HG03575 (cell line): Measurements from ENCODE around the gene SRR.

Experiments used
- ATAC-seq: cut with Tn5 transposase; IDR thresholded peaks from one replicate; pipeline ENCODE4 v1.9.1; 2021; ENCODE audit not compliant: unreplicated experiment, insufficient number of reproducible peaks, low FRiP score; ENCODE audit errors: extremely low read depth

The SRR gene

DNA sequence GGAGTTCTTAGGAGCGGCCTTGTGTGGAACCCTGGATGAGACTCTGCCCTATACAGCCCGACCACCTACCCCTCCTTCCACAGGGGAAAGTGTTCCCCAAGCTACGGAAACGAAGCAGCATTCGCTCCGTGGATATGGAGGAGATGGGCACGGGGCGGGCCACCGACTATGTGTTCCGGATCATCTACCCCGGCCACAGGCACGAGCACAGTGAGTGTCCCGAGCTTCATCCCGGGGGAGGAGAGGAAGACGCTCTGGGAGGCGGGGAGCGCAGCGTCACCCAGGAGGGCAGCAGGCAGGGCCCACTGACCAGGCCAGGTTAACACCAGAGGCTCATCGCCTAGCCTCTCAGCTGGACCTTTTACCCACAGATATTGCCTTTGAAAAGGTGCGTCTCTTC lies 61.4 kb downstream of the SRR start:
- no peak for ATAC-seq

- no peak for ATAC-seq
Observed at GRCh38 chr17:2366747-2367494, 63.2 kb downstream of the SRR start.

DNA sequence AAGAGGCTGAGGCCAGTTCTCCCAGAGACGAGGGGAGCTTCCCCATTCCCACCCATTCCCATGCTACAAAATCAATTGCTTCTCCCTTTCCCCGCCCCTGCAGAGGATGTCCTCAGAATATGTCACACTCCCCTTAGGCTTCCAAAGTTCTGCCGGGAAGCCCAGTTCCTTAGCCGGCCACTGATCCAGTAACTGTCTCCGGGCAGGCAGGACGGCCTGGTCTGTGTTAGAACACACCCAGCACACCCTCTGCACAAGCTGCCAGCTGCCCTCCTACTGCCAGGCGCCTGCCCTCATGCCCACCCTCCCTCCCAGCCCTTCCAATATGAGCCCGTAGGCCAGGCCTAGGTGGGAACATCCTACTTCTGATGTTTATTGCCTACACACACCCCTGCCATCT lies 64.6 kb downstream of the SRR start:
- no peak for ATAC-seq

DNA sequence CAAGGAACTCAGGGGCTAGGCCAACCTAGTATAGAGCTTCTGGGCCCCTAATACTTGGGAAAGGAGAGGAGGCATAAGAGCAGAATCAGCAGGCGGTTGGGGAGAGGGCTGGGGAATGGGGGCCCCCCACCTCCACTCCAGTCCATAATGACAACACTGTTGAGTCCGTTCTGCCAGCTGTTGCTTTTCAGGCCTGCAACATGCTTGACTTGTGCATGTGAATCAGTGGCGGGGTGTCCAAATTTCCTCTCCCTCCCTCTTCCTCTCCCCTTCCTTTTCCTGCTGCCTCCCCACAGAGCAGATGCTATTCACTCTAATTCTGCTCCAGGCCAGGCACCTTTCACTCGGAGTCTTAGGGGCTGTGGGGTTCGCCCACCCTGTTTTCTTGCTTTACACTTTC lies 65.3 kb downstream of the SRR start:
- no peak for ATAC-seq

DNA sequence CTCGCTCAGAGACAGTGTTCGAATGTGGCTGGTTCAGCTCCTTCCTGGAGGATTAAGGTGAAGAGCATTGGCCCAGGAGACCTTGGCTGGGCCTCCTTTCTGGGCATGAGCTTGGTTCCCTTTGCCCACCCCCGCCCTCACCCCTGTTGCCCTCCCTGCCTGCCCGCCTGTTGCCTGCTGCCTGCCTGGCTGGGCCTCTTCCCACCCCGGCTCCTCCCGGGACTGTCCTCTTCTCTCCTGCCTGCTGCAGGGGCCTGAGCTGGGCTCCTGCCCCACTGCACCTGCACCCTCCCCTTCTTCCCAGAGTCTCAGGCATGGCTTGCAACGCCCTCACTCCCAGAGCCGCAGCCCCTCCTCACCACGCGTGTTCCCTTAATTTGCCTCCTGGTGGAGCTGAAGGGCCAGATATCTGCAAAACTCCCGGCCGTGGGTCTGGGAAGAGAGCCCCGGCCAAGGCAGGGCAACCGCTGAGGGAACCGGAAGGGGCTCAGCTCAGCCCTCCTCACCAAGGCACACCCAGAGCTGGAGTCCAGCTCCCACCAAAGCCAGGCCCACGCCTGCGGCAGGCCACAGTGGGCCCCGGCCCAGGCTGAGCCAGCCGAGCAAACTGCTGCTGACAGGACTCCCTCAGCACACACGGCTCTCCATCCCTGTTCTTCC lies 65.9 kb downstream of the SRR start:
- no peak for ATAC-seq

- ATAC-seq, result no peak
Observed at GRCh38 chr17:2370211-2370589, 66.5 kb downstream of the SRR start.

DNA sequence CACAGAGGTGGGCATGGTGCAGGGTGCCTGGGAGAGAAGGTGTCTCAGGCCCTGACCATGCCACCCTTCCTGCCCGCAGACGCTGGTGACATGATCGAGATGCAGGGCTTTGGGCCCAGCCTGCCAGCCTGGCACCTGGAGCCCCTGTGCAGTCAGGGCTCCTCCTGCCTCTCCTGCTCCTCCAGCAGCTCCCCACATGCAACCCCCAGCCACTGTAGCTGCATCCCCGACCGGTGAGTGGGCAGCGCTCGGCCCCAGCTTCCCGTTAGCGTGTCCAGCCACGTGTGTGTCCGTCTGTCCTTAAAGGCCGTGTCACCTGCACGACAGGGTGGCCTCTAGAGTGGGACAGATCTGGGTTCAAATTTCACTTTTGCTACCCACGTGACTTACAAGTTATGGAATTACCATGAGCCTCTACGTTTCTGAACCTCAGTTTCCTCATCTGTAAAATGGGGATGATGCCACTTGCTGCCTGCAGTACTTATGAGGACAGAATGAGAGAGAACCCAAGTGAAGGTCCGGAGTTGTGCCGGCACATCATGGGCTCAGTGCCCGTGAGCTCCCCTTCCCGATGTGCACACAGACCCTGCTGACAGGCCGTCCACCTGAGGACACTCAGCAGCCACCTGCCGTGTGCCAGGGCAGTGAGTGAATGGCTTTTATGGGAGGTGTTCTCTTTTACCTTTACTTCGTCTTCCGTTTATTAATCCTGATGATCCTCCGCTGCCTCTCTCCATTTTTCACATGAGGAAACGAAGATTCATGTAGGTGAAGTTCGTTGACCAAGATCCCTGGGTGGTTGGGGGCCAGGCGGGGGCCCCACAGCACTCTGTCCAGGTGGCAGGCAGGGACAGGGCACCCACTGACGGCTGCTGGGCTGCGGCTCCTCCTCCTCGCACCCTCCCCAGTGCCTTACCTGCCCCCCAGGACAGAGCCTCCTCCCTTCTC lies 67.7 kb downstream of the SRR start:
- ATAC-seq, result no peak

DNA sequence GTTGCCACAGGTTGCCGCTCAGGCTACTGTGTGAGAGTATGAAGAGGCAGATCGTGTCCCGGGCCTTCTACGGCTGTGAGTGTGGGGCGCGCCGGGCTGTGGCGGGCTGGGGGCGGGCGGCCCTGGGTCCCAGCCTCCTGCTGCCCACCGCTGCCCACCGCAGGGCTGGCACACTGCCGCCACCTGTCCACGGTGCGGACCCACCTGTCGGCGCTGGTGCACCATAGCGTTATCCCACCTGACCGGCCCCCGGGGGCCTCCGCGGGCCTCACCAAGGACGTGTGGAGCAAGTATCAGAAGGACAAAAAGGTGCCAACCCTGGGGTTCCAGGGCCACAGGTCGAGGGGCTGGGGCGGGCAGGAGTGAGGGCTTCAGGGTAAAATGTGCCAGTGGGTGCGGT lies 68.4 kb downstream of the SRR start:
- no peak for ATAC-seq

GRCh38 chr17:2372681-2373080 lies 68.9 kb downstream of the SRR start:
- no peak for ATAC-seq

GRCh38 chr17:2373179-2373578 lies 69.4 kb downstream of the SRR start:
- no peak for ATAC-seq
